Endothelial cell (in vitro differentiated cells): ENCODE results near the gene PDE6B. TPM values are rescaled to one million over a fixed set of nuclear protein-coding genes. Genes with fewer than 3 reads are reported as not detected.
"Not testable (repeated sequence)": the region's sequence is repeated elsewhere in the genome, so short reads cannot be mapped to it uniquely, and the experiment has no call there.

Experiments used
- DNase-seq: peaks from one replicate; pipeline ENCODE4 v3.0.0; 2021; ENCODE audit warnings: low spot score
- H3K27ac Mint-ChIP-seq: one replicate; pipeline ENCODE4 v1.8.0; 2021; ENCODE audit warnings: mixed read lengths, inconsistent platforms; ENCODE audit not compliant: unreplicated experiment
- H3K27me3 Mint-ChIP-seq: one replicate; pipeline ENCODE4 v1.8.0; 2021; ENCODE audit warnings: mild to moderate bottlenecking, moderate library complexity, mixed read lengths, inconsistent platforms; ENCODE audit not compliant: unreplicated experiment
- H3K36me3 Mint-ChIP-seq: one replicate; pipeline ENCODE4 v1.8.0; 2021; ENCODE audit warnings: mild to moderate bottlenecking, low read depth, mixed read lengths, inconsistent platforms; ENCODE audit not compliant: unreplicated experiment
- H3K4me1 Mint-ChIP-seq: one replicate; pipeline ENCODE4 v1.8.0; 2021; ENCODE audit warnings: mild to moderate bottlenecking, mixed read lengths, inconsistent platforms; ENCODE audit not compliant: unreplicated experiment
- H3K4me3 Mint-ChIP-seq: one replicate; pipeline ENCODE4 v1.8.0; 2021; ENCODE audit warnings: mild to moderate bottlenecking, mixed read lengths, inconsistent platforms; ENCODE audit not compliant: unreplicated experiment
- H3K9me3 Mint-ChIP-seq: one replicate; pipeline ENCODE4 v1.8.0; 2021; ENCODE audit warnings: mixed read lengths, inconsistent platforms; ENCODE audit not compliant: unreplicated experiment
- total RNA-seq: library from RNA; stranded (reverse); fragmentation: NEBNext Ultra II Directional; extraction: Animal tissue kit (Norgen Biotek cat#: 25700); gene quantifications from one replicate; pipeline ENCODE4 v1.2.1, GENCODE V29; 2021; ENCODE audit not compliant: unreplicated experiment
- TF ChIP-seq, protein P1 (sequence below): fragments of 200-600 bp; sonication (generic); IDR thresholded peaks from one replicate; pipeline ENCODE4 v1.5.0; 2021; ENCODE audit warnings: antibody characterized with exemption; ENCODE audit not compliant: unreplicated experiment

The PDE6B gene
- total RNA-seq, 1 donor from 2014 or later, result 5.1 TPM

GRCh38 chr4:583820-584219, 41.6 kb upstream of the PDE6B start:
- no peak overlapping the region for H3K4me3 Mint-ChIP-seq
- no peaks in the 10 kb centered on the region for H3K36me3 Mint-ChIP-seq
- no peak for DNase-seq
- TF ChIP-seq, protein P1, sequence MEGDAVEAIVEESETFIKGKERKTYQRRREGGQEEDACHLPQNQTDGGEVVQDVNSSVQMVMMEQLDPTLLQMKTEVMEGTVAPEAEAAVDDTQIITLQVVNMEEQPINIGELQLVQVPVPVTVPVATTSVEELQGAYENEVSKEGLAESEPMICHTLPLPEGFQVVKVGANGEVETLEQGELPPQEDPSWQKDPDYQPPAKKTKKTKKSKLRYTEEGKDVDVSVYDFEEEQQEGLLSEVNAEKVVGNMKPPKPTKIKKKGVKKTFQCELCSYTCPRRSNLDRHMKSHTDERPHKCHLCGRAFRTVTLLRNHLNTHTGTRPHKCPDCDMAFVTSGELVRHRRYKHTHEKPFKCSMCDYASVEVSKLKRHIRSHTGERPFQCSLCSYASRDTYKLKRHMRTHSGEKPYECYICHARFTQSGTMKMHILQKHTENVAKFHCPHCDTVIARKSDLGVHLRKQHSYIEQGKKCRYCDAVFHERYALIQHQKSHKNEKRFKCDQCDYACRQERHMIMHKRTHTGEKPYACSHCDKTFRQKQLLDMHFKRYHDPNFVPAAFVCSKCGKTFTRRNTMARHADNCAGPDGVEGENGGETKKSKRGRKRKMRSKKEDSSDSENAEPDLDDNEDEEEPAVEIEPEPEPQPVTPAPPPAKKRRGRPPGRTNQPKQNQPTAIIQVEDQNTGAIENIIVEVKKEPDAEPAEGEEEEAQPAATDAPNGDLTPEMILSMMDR, result no peak
- peaks cover 6% of the 10 kb centered on the region for H3K27me3 Mint-ChIP-seq
- H3K4me1 Mint-ChIP-seq, result no peaks in the 10 kb centered on the region
- no peaks in the 10 kb centered on the region for H3K9me3 Mint-ChIP-seq
- no peak overlapping the region for H3K27ac Mint-ChIP-seq

DNA sequence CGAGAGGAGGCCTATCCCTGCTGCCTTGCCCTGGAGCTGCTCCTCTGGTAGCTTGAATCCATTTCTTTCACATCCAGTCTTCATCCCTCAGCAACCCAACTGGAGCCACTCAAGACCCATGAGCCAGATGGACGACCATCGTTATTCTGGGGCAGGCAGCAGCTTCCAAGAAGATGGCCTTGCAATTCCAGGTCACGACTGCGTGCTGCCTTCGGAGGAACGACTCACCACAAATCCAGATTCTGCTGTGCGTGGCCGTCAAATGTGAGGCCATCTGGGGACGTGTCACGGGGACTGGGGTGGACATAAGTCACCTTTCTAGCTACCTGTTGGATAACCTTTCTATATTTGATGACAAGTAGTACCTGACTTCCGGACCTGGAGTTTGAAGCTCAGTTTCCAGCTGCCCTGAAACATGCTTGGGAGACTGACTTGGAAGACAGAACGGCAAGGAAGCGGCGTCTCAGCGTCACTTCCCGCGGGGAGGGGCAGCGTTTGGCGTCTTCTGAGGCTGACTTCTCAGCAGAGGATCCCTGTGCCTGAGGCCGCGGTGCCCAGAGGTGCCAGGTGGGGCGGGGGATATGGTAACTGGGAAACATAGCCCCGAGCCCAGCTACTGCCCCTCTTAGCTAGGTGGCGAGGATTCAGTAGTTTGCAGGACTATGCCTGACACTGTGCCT, 37.6 kb upstream of the PDE6B start:
- TF ChIP-seq, protein P1, result no peak
- Mint-ChIP-seq H3K27ac (no peak overlapping the region), H3K27me3 (no peaks in the 10 kb centered on the region), H3K4me3 (no peak overlapping the region), H3K4me1 (no peaks in the 10 kb centered on the region), H3K36me3 (no peaks in the 10 kb centered on the region), H3K9me3 (no peaks in the 10 kb centered on the region)
- DNase-seq, result no peak

DNA sequence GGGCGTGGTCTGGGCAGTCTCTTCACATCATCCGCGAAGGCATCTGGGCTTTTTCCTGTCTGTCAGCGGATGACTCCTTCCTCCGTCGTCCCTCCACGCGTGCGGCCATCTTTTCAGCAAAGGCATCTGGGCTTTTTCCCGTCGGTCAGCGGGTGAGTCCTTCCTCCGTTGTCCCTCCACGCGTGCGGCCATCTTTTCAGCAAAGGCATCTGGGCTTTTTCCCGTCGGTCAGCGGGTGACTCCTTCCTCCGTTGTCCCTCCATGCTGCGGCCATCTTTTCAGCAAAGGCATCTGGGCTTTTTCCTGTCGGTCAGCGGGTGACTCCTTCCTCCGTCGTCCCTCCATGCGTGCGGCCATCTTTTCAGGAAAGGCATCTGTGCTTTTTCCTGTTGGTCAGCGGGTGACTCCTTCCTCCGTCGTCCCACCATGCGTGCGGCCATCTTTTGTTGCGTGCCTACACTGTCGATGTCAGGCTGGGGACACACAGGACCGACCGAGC, 37.0 kb upstream of the PDE6B start:
- Mint-ChIP-seq H3K4me3 (no peak overlapping the region), H3K9me3 (no peaks in the 10 kb centered on the region), H3K27me3 (no peaks in the 10 kb centered on the region), H3K36me3 (no peaks in the 10 kb centered on the region), H3K27ac (no peak overlapping the region), H3K4me1 (no peaks in the 10 kb centered on the region)
- TF ChIP-seq, protein P1, result no peak
- DNase-seq, result no peak

GRCh38 chr4:589219-589963, 36.0 kb upstream of the PDE6B start:
- no peaks in the 10 kb centered on the region for H3K27me3 Mint-ChIP-seq
- TF ChIP-seq, protein P1, result no peak

GRCh38 chr4:590313-590841, 35.0 kb upstream of the PDE6B start:
- no peaks in the 10 kb centered on the region for H3K27me3 Mint-ChIP-seq
- H3K36me3 Mint-ChIP-seq, result no peaks in the 10 kb centered on the region
- no peaks in the 10 kb centered on the region for H3K9me3 Mint-ChIP-seq
- H3K4me1 Mint-ChIP-seq, result no peaks in the 10 kb centered on the region
- no peak for DNase-seq
- H3K4me3 Mint-ChIP-seq, result no peak overlapping the region
- no peak overlapping the region for H3K27ac Mint-ChIP-seq
- TF ChIP-seq, protein P1, result no peak

More at GRCh38 chr4:589219-589963, 36.0 kb upstream of the PDE6B start:
- Mint-ChIP-seq H3K4me3 (no peak overlapping the region), H3K27ac (no peak overlapping the region), H3K36me3 (no peaks in the 10 kb centered on the region), H3K9me3 (no peaks in the 10 kb centered on the region), H3K4me1 (no peaks in the 10 kb centered on the region)
- DNase-seq, result no peak

- not testable (repeated sequence) for H3K4me3 Mint-ChIP-seq, H3K4me1 Mint-ChIP-seq, H3K27ac Mint-ChIP-seq, H3K36me3 Mint-ChIP-seq, H3K27me3 Mint-ChIP-seq, H3K9me3 Mint-ChIP-seq, DNase-seq
Observed at GRCh38 chr4:592178-592577, 33.2 kb upstream of the PDE6B start.
